Testis (tissue), 3 donors: ENCODE data around the gene SFT2D2. TPM values are rescaled to one million over a fixed set of nuclear protein-coding genes. Genes with fewer than 3 reads are reported as not detected.

Experiments
- DNase-seq: peaks from one replicate; pipeline ENCODE4 v3.0.0-alpha.2; 2019
- H3K27ac ChIP-seq, 2 donors: fragments of 200-600 bp; sonication (generic); one replicate each; pipeline ENCODE4 v1.5.1; 2019
- H3K27me3 ChIP-seq: fragments of 200-600 bp; sonication (generic); one replicate; pipeline ENCODE4 v1.5.1; 2019
- H3K36me3 ChIP-seq: fragments of 200-600 bp; sonication (generic); one replicate; pipeline ENCODE4 v1.5.1; 2017; ENCODE audit warnings: low read depth; ENCODE audit errors: missing control alignments
- H3K4me1 ChIP-seq: fragments of 200-600 bp; sonication (generic); one replicate; pipeline ENCODE4 v1.5.1; 2019
- H3K4me3 ChIP-seq, 2 donors: fragments of 200-600 bp; sonication (generic); one replicate each; pipeline ENCODE4 v1.5.1; 2017 to 2019
- H3K9me3 ChIP-seq: fragments of 200-600 bp; sonication (generic); one replicate; pipeline ENCODE4 v1.5.1; 2017
- POLR2A ChIP-seq: fragments of 450-650 bp; IDR thresholded peaks from one replicate; pipeline ENCODE4 v1.6.1; 2017; ENCODE audit warnings: antibody characterized with exemption, mild to moderate bottlenecking, moderate library complexity
- WGBS, 2 donors: methylation state at CpG; one replicate each; pipeline ENCODE4 v1.1.5; 2018; 5-methylcytosine and 5-hydroxymethylcytosine counted together
- intact Hi-C: fragments of 100-400 bp; cut with DNase I; formaldehyde crosslinking; loops from one replicate; pipeline ENCODE4 v1.15.1; 2023; ENCODE audit warnings: low total_unique reads
- polyA plus RNA-seq: library from polyadenylated mRNA; stranded (reverse); fragments of 350-450 nt; fragmentation: Illumina TruSeq; extraction: RNeasy Lipid Tissue Mini Kit (QIAGEN cat#74804); gene quantifications from one replicate; pipeline ENCODE4 v1.2.3, GENCODE V29; 2014; ENCODE audit warnings: low read depth, low replicate concordance; ENCODE audit not compliant: insufficient read depth
- total RNA-seq, 2 donors: library from RNA; depleted of rRNA; stranded (reverse); fragments of >200 nt; gene quantifications; one replicate each; pipeline ENCODE4 v1.2.3, GENCODE V29; 2016
- TF ChIP-seq, protein P1 (sequence below), 3 experiments: fragments of 450-650 bp in 2 of 3; fragments of 200-600 bp in 1 of 3; sonication (generic) in 1 of 3; IDR thresholded peaks; one replicate each; pipeline ENCODE4 v1.5.1; 2016 to 2019; ENCODE audit warnings: antibody characterized with exemption in 3 of 3, mild to moderate bottlenecking in 2 of 3, moderate library complexity in 1 of 3

The SFT2D2 gene
- total and polyA plus RNA-seq, 3 donors from 2014 or later = 34.5 to 62.2 (median 59.4) TPM

DNA sequence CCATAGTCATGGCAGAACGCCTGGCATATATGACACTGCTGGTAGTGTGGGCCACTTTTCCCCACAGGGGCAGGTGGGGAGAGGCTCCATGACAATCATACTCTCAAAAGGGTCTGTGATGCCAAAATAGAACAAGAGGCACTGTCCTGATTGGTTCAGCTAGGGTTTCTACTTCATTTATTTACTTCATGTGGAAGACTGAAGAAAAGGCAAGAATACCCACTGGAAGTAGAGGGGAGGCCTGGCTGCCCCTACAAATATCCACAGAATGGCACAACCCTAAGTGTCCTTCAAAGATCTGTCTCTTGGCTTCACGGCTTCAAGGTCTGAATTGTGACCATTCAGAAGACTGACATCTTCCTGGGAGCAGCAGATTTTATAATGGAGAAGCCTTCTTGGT, 4.5 kb upstream of the SFT2D2 start:
- no peak overlapping the region for H3K27ac ChIP-seq
- TF ChIP-seq, protein P1, sequence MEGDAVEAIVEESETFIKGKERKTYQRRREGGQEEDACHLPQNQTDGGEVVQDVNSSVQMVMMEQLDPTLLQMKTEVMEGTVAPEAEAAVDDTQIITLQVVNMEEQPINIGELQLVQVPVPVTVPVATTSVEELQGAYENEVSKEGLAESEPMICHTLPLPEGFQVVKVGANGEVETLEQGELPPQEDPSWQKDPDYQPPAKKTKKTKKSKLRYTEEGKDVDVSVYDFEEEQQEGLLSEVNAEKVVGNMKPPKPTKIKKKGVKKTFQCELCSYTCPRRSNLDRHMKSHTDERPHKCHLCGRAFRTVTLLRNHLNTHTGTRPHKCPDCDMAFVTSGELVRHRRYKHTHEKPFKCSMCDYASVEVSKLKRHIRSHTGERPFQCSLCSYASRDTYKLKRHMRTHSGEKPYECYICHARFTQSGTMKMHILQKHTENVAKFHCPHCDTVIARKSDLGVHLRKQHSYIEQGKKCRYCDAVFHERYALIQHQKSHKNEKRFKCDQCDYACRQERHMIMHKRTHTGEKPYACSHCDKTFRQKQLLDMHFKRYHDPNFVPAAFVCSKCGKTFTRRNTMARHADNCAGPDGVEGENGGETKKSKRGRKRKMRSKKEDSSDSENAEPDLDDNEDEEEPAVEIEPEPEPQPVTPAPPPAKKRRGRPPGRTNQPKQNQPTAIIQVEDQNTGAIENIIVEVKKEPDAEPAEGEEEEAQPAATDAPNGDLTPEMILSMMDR (IDR thresholded peaks at IDR 0.05) = no peak
- no peak for TF ChIP-seq POLR2A
- no peaks in the 10 kb centered on the region for H3K9me3 ChIP-seq
- no peaks in the 10 kb centered on the region for H3K4me1 ChIP-seq
- H3K4me3 ChIP-seq = no peak overlapping the region
- WGBS, 2 donors = 82 to 95% methylated on average over 2 of the region's 2 CpGs
- H3K36me3 ChIP-seq = no peaks in the 10 kb centered on the region
- intact Hi-C loops = no loop called here
- no peaks in the 10 kb centered on the region for H3K27me3 ChIP-seq
- DNase-seq = no peak

DNA sequence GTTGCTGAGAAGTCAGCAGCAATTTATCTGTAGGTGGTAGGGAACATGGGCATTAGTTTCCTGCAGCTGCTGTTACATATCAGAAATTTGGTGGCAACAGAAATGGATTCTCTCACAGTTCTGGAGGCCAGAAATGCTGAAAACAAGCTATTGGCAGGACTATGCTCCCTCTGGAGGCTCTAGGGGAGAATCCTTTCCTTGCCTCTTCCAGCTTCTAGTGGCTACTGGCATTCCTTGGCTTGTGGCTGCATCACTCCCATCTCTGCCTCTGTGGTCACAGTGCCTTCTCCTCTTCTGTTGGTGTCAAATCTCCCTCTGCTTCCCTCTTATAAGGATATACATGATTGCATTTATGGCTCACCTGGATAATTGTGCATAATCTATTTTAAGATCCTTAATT, 2.5 kb upstream of the SFT2D2 start:
- Histone ChIP-seq H3K9me3 (no peaks in the 10 kb centered on the region), H3K4me3 (no peak overlapping the region), H3K27ac (no peak overlapping the region), H3K27me3 (no peaks in the 10 kb centered on the region), H3K4me1 (peaks cover 9% of the 10 kb centered on the region), H3K36me3 (no peaks in the 10 kb centered on the region)
- no peak for DNase-seq
- intact Hi-C loops = no loop called here
- TF ChIP-seq, protein P1 (IDR thresholded peaks at IDR 0.05) = no peak
- TF ChIP-seq POLR2A = no peak

DNA sequence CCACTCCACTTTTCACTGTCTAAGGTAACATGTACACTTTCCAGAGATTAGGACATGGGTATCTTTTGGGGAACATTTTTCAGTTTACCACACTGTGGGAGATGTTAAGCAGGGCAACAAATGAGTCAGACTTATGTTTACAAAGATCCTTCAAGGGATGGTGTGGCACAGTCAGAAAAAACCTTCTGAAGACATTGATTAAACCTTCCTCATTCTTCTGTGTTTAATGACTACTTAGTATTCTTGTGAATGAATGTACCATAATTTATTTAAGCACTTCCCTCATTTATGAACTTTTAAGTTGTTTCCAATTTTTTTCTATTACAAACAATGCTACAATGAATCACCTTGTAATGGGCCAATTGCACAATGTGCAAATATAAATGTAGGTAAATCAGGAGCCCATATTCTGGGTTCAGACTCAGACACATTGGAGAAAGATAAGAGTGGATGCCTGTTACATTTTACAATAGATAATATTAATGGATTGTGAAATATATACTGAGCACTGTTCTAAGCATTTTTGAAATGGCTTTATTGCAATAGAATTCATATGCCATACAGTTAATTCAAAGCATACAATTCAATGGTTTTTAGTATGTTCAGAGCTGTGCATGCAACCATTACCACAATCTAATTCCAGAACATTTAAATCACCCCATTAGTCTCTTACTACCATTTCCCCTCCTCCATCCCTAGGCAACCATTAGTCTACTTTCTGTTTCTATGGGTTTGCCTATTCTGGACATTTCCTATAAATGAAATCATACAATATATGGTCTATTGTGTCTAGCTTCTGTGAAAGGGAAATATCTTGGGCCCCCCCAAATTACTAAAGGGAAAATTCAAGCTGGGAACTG, 1.9 kb upstream of the SFT2D2 start:
- Histone ChIP-seq H3K4me1 (peaks cover 15% of the 10 kb centered on the region), H3K4me3 (no peak overlapping the region), H3K27me3 (no peaks in the 10 kb centered on the region), H3K9me3 (no peaks in the 10 kb centered on the region), H3K36me3 (no peaks in the 10 kb centered on the region), H3K27ac (no peak overlapping the region)
- intact Hi-C loops = no loop called here
- no peak for DNase-seq
- TF ChIP-seq POLR2A = no peak
- TF ChIP-seq, protein P1 (IDR thresholded peaks at IDR 0.05) = no peak

DNA sequence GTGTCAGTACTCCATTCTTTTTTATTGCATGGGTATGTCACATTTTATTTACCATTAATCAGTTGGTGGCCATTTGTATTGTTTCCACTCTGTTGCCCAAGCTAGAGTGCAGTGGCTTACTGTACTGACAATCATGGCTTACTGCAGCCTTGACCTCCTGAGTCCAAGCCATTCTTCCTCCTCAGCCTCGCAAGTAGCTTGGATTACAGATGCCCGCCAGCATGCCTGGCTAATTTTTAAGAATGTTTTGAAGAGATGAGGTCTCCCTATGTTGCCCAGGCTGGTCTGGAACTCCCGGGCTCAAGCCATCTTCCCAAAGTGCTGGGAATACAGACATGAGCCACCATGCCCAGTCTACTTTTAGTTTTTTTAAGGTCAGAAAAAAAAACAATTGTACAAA, 813 bp upstream of the SFT2D2 start:
- intact Hi-C loops = no loop called here
- Histone ChIP-seq H3K9me3 (no peaks in the 10 kb centered on the region), H3K27ac (peak overlapping the region in 1 of 2 donors; percentile 97), H3K4me3 (peak overlapping the region in 1 of 2 donors; percentile 96), H3K27me3 (no peaks in the 10 kb centered on the region), H3K36me3 (no peaks in the 10 kb centered on the region), H3K4me1 (peaks cover 20% of the 10 kb centered on the region)
- TF ChIP-seq, protein P1 (IDR thresholded peaks at IDR 0.05) = no peak
- no peak for TF ChIP-seq POLR2A
- 71 to 73% methylated on average over 3 of the region's 3 CpGs for WGBS, 2 donors
- DNase-seq = no peak

DNA sequence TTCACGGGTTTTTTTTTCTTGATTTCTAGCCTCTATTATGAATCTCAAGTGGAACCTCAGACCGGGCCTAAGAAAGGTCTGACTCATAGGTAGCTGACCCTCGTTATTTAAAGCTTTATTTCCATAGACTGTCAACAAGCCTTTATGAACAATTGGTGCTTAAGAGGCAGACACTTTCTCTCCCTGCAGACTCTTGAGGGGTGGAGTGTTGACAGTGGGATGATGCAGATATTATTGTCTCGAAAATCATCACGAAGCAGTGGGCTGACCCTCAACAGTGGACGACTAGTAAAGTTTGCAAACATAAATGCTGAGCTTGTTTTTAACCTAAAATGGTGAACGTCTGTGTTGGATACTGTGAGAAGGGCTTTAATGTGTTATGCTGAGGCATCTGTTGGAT, 1.8 kb downstream of the SFT2D2 start:
- no peaks in the 10 kb centered on the region for H3K9me3 ChIP-seq
- no peaks in the 10 kb centered on the region for H3K27me3 ChIP-seq
- H3K27ac ChIP-seq = peak overlapping the region; percentile 86 to 97
- no peak for DNase-seq
- H3K4me1 ChIP-seq = peaks cover 20% of the 10 kb centered on the region
- intact Hi-C loops = no loop called here
- H3K36me3 ChIP-seq = no peaks in the 10 kb centered on the region
- WGBS, 2 donors = 13 to 29% methylated on average over 7 of the region's 7 CpGs
- H3K4me3 ChIP-seq = peak overlapping the region; percentile 96 to 98
- TF ChIP-seq POLR2A = no peak
